C1 segment of cervical spinal cord (tissue), 14 donors: ENCODE results near the gene MAP2K3.
A peak's percentile ranks its signal among the peaks of the same experiment; 100 is the strongest.
"Not testable (repeated sequence)": the region's sequence is repeated elsewhere in the genome, so short reads cannot be mapped to it uniquely, and the experiment has no call there.

Experiments used
- DNase-seq, 14 donors: peaks; one replicate each; lab custom pipeline; 2025; lab: John Stamatoyannopoulos, UW

The MAP2K3 gene

GRCh38 chr17:21296097-21297025 is 11.8 kb downstream of the MAP2K3 start:
- peak in 1 of 14 donors; percentile 38 for DNase-seq

GRCh38 chr17:21297026-21297520 is 12.6 kb downstream of the MAP2K3 start:
- DNase-seq: peak in 1 of 14 donors; percentile 54

- no peak for DNase-seq
Measured at GRCh38 chr17:21297597-21297996, 13.1 kb downstream of the MAP2K3 start.

GRCh38 chr17:21298056-21298982 is 13.8 kb downstream of the MAP2K3 start:
- no peak for DNase-seq

GRCh38 chr17:21298983-21299519 is 14.5 kb downstream of the MAP2K3 start:
- DNase-seq: no peak

- no peak for DNase-seq
Measured at GRCh38 chr17:21299981-21300600, 15.6 kb downstream of the MAP2K3 start.

- DNase-seq: no peak
Measured at GRCh38 chr17:21300601-21301571, 16.4 kb downstream of the MAP2K3 start.

GRCh38 chr17:21301593-21302550 is 17.4 kb downstream of the MAP2K3 start:
- no peak for DNase-seq

- peak in 1 of 14 donors; percentile 57 for DNase-seq
Measured at GRCh38 chr17:21302711-21303425, 18.4 kb downstream of the MAP2K3 start.

- no peak for DNase-seq
Measured at GRCh38 chr17:21303441-21304065, 19.0 kb downstream of the MAP2K3 start.

GRCh38 chr17:21304091-21304490 is 19.6 kb downstream of the MAP2K3 start:
- DNase-seq: no peak

- DNase-seq: not testable (repeated sequence)
Measured at GRCh38 chr17:21304551-21305151, 20.1 kb downstream of the MAP2K3 start.

- DNase-seq: not testable (repeated sequence)
Measured at GRCh38 chr17:21305431-21306180, 21.1 kb downstream of the MAP2K3 start.

- DNase-seq: not testable (repeated sequence)
Measured at GRCh38 chr17:21306611-21307272, 22.2 kb downstream of the MAP2K3 start.

GRCh38 chr17:21307273-21307625 is 22.7 kb downstream of the MAP2K3 start:
- not testable (repeated sequence) for DNase-seq

GRCh38 chr17:21308931-21309381 is 24.4 kb downstream of the MAP2K3 start:
- not testable (repeated sequence) for DNase-seq
